Activated effector memory CD4-positive, alpha-beta T cell treated with Interleukin-2 at 50 U/mL for 16 hours (primary cell): ENCODE measurements around the gene ENO3.

Source experiments
- DNase-seq: peaks from one replicate; pipeline ENCODE4 v3.0.0-alpha.2; 2020

Gene ENO3

GRCh38 chr17:4951486-4951885 lies 567 bp downstream of the ENO3 start:
- no peak for DNase-seq

- no peak for DNase-seq
These were observed 2.6 kb downstream of the ENO3 start for GRCh38 chr17:4953451-4953961.

- DNase-seq: no peak
These were observed 4.2 kb downstream of the ENO3 start for GRCh38 chr17:4955091-4955490.

GRCh38 chr17:4956493-4957061 lies 5.7 kb downstream of the ENO3 start:
- no peak for DNase-seq

GRCh38 chr17:4958102-4958501 lies 7.2 kb downstream of the ENO3 start:
- DNase-seq: no peak

GRCh38 chr17:4959261-4959965 lies 8.5 kb downstream of the ENO3 start:
- DNase-seq: no peak

GRCh38 chr17:4960279-4960922 lies 9.5 kb downstream of the ENO3 start:
- DNase-seq: no peak

- no peak for DNase-seq
These were observed 14.5 kb downstream of the ENO3 start for GRCh38 chr17:4965311-4965986.

- peak; percentile 92 for DNase-seq
These were observed 16.1 kb downstream of the ENO3 start for GRCh38 chr17:4966844-4967538.

- DNase-seq: peak; percentile 93
These were observed 16.9 kb downstream of the ENO3 start, which contains the start of gene SPAG7 for GRCh38 chr17:4967539-4968485. TSS of gene SPAG7 (minus strand) at chr17:4967817. CDS start at chr17:4967804, 13 bp downstream.

- no peak for DNase-seq
These were observed 17.6 kb downstream of the ENO3 start for GRCh38 chr17:4968486-4969046.

- DNase-seq: no peak
These were observed 18.2 kb downstream of the ENO3 start for GRCh38 chr17:4969047-4969550.

GRCh38 chr17:4969551-4970173 lies 18.7 kb downstream of the ENO3 start:
- DNase-seq: no peak

GRCh38 chr17:4970273-4970672 lies 19.4 kb downstream of the ENO3 start:
- DNase-seq: no peak

GRCh38 chr17:4971826-4972225 lies 20.9 kb downstream of the ENO3 start:
- no peak for DNase-seq

GRCh38 chr17:4972322-4972721 lies 21.4 kb downstream of the ENO3 start:
- no peak for DNase-seq

- DNase-seq: no peak
These were observed 21.8 kb downstream of the ENO3 start for GRCh38 chr17:4972752-4973151.

- DNase-seq: no peak
These were observed 22.6 kb downstream of the ENO3 start for GRCh38 chr17:4973256-4974114.

GRCh38 chr17:4974115-4974670 lies 23.3 kb downstream of the ENO3 start:
- DNase-seq: no peak
